GM19395 (cell line): ENCODE data around the gene ZFAND2B.

Source experiments
- ATAC-seq: cut with Tn5 transposase; IDR thresholded peaks from one replicate; pipeline ENCODE4 v1.9.1; 2021; ENCODE audit warnings: mild to moderate bottlenecking, moderate library complexity; ENCODE audit not compliant: unreplicated experiment

Gene ZFAND2B

DNA sequence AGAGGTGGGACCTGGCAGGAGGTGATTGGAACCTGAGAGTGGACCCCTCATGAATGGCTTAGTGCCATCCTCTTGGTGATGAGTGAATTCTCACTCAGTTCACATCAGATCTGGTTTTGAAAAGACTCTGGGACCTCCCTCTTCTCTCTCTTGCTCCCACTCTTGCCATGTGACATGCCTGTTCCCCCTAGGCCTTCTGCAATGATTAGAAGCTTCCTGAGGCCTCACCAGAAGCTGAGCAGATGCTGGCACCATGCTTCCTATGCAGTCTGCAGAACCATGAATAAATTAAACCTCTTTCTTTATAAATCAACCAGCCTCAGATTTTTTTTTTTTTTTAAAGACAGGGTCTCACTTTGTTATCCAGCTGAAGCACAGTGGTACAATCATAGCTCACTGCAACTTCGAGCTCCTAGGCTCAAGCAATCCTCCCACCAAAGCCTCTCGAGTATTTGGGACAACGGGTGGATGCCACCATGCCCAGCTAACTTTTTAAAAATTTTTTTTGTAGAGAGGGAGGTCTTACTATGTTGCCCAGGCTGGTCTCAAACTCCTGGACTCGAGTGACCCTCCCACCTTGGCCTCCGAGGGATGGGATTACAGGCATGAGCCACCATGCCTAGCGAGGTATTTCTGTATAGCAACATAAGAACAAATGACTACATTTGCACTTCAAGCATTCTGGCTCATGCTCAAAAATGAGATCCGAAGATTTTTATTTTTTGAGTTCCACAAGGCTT, 2.0 kb upstream of the ZFAND2B start:
- ATAC-seq = no peak

DNA sequence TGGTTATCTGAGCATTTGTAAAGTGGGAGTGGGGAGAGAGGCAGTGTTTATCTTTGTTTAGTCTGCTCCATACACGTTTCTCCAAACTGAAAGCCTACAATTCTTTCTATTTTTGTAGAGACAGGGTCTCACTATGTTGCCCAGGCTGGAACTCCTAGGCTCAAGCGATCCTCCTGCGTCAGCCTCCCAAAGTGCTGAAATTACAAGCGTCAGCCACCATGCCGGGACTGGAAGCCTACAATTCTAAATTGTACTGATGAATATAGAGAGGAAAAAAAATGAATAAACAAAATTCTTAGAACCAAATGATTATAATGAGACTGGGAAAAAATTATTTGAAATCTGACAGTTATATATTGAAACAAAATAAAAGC, 1.4 kb upstream of the ZFAND2B start:
- no peak for ATAC-seq

DNA sequence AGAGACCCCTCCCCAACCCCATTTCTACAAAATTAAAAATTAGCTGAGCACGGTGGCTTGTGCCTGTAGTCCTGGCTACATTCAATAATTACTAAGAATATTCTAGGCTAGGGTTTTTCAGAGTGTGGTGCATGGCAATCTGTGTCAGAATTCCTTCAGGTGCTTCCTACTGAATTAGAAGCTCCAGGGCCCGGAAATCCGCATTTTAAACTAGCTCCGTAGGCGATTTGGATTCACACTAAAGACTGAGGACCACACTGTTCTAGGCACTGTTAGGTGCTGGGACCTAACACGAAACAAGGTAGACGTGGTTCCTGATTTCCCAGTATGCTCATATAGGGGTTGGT, 628 bp upstream of the ZFAND2B start:
- ATAC-seq = no peak

- no peak for ATAC-seq
Observed at GRCh38 chr2:219207134-219207883, 727 bp downstream of the ZFAND2B start.

GRCh38 chr2:219207884-219208740, 1.5 kb downstream of the ZFAND2B start:
- no peak for ATAC-seq

- no peak for ATAC-seq
Observed at GRCh38 chr2:219209236-219210195, 2.9 kb downstream of the ZFAND2B start.

DNA sequence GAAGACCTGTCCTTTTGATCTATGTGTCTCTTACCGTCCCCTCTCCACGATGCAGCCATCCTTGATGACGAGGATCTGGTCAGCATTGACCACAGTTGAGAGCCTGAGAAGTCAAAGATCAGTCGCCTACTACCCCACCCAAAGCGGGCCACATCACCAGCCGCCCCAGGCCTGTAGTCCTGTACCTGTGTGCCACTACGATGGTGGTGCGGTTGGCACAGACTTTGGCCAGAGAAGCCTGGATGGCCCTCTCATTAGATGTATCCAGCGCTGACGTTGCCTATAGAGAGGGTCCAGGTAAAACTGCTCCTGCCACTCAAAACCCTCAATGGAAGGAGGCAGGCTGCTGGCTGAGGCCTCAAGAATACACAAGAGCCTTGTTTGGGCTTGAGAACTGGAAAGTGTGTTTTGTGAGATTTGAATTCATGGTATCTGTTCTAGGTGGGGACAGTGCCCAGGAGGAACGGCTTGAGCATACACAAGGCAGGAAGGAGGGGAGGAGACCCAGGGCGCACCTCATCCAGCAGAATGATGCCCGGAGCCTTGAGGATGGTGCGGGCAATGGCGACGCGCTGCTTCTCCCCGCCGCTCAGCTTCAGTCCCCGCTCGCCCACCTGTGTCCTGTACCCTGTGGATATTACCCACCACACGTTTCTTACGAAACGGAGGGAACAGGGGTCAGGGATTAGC, 3.8 kb downstream of the ZFAND2B start:
- no peak for ATAC-seq

- ATAC-seq = no peak
Observed at GRCh38 chr2:219210886-219211362, 4.3 kb downstream of the ZFAND2B start.

DNA sequence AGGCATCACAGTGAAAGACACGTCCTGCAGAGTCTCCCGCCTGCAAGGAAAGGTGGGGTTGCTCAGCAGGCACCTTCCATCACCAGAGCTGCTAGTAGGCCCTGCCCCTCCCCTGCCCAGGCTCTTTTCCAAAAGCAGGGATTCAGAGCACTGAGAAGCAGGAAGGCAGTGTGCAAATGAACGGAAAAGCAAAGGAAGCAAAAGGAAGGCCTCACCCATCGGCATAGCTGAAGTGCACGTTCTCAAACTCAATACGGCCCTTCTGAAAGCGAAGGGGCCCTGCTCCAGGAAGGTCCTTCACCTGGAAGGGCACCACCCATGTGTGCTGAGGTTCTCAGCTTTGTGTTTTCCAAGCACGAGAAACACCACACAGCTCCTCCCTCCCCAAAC, 6.4 kb downstream of the ZFAND2B start:
- ATAC-seq = no peak

GRCh38 chr2:219213486-219214071, 7.0 kb downstream of the ZFAND2B start:
- no peak for ATAC-seq

GRCh38 chr2:219214141-219214540, 7.6 kb downstream of the ZFAND2B start:
- no peak for ATAC-seq

DNA sequence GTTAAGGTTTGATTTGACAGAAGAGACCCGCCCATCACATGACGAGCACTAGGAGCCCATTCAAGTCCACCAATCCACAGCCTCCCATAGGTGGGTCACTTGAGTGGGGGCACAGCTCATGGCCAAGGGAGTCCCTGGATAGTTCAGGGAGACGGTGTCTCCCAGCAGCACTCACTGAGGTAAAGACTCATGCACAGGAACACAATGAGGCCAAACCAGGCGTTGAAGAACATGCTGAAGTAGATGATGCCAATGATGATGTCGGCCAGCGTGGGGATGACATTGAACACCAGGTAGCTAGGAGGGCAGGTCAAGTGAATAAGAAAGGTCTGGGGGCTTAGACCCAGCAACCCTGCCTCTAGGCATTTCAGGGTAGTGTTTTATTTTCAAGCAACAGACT, 8.2 kb downstream of the ZFAND2B start:
- ATAC-seq = no peak

DNA sequence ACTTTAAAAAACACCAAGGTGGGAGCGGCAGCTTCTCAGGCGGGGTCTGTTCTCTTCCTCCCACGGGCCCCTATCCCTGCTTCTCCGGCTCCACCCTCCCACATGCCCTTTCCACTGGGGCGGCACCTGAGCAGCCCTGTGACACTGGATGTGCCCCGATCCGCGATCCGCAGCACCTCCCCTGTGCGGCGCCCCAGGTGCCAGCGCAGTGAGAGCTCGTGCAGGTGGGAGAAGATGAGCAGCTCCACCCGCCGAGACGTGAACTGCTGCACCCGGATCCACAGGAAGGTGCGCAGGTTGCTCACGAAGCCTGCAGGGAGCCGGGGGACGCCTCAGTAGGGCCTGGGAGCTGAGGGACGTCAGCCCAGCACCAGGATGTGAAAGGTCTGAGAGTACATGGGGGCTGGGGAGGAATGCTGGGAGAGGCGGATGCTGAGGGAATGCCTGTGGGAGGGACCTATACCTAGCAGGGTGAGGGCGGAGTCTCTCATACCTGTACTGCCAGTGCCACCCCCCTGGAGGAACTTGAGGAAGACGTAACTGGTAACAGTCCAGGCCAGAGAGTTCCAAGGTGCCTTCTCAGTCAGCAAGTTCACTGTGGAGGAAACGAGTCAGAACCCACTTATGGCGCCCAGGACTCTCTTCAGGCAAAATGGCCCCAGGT, 9.4 kb downstream of the ZFAND2B start:
- ATAC-seq = no peak

GRCh38 chr2:219216535-219216915, 9.9 kb downstream of the ZFAND2B start:
- no peak for ATAC-seq

DNA sequence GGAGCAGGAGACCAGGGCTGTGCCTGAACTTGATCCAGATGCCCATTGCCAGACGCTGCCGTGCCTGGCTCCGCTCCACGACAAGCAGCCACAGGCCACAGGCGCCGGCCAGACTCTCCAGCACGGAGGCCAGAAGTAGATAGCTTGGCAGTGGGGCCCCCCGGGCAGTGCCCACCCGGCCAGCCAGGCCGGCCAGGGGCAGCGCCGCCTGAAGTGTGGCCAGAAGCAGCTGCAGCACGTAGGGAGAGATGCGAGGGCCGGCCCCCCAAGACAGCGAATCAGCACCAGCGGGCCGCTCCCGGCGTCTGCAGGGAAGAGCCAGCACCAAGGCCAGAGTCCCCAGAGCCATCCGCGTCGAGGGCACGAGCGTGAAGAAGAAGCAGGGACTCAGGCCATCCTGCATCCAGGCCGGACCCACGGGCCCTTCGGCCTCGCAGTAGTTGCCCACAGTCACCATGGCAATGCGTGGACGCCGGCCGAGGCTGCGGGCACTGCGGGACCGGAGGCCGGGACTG, 11.7 kb downstream of the ZFAND2B start:
- ATAC-seq = peak; percentile 39

- peak; percentile 73 for ATAC-seq
Observed at GRCh38 chr2:219218732-219219701, 12.4 kb downstream of the ZFAND2B start, which contains the start of gene ABCB6. TSS of gene ABCB6 (minus strand) at chr2:219218958. CDS start at chr2:219218673, 285 bp downstream.

GRCh38 chr2:219219784-219220532, 13.4 kb downstream of the ZFAND2B start:
- ATAC-seq = no peak
